ENCODE data around the gene CCDC149.

The CCDC149 gene

GRCh38 chr4:24843096-24843495 is 69.7 kb downstream of the CCDC149 start:
- no peak for DNase-seq (ENCODE audit: low read depth in 1 of 2, low spot score in 1 of 2)
- no peak for TF ChIP-seq JUND (IDR thresholded peaks at IDR 0.05; ENCODE audit: low read depth)
- in situ Hi-C loops (cut with HindIII; ENCODE audit: low pct_unique_long_range_greater_than_20kb, low sequenced_read_pairs): no loop called here

- TF ChIP-seq JUND (IDR thresholded peaks at IDR 0.05; ENCODE audit: low read depth): no peak
- in situ Hi-C loops (cut with HindIII; ENCODE audit: low pct_unique_long_range_greater_than_20kb, low sequenced_read_pairs): no loop called here
- DNase-seq (ENCODE audit: low read depth in 1 of 2, low spot score in 1 of 2): no peak
These were observed 70.5 kb downstream of the CCDC149 start for GRCh38 chr4:24842356-24842755.

- TF ChIP-seq JUND (IDR thresholded peaks at IDR 0.05; ENCODE audit: low read depth): no peak
- DNase-seq (ENCODE audit: low read depth in 1 of 2, low spot score in 1 of 2): no peak
- in situ Hi-C loops (cut with HindIII; ENCODE audit: low pct_unique_long_range_greater_than_20kb, low sequenced_read_pairs): no loop called here
These were observed 71.9 kb downstream of the CCDC149 start for GRCh38 chr4:24840826-24841543.

- no peak for TF ChIP-seq JUND (IDR thresholded peaks at IDR 0.05; ENCODE audit: low read depth)
- DNase-seq (ENCODE audit: low read depth in 1 of 2, low spot score in 1 of 2): no peak
- in situ Hi-C loops (cut with HindIII; ENCODE audit: low pct_unique_long_range_greater_than_20kb, low sequenced_read_pairs): no loop called here
These were observed 72.5 kb downstream of the CCDC149 start for GRCh38 chr4:24840362-24840761.

GRCh38 chr4:24837781-24838180 is 75.1 kb downstream of the CCDC149 start:
- TF ChIP-seq JUND (IDR thresholded peaks at IDR 0.05; ENCODE audit: low read depth): no peak
- in situ Hi-C loops (cut with HindIII; ENCODE audit: low pct_unique_long_range_greater_than_20kb, low sequenced_read_pairs): no loop called here
- no peak for DNase-seq (ENCODE audit: low read depth in 1 of 2, low spot score in 1 of 2)

- in situ Hi-C loops (cut with HindIII; ENCODE audit: low pct_unique_long_range_greater_than_20kb, low sequenced_read_pairs): no loop called here
- no peak for DNase-seq (ENCODE audit: low read depth in 1 of 2, low spot score in 1 of 2)
- no peak for TF ChIP-seq JUND (IDR thresholded peaks at IDR 0.05; ENCODE audit: low read depth)
These were observed 75.5 kb downstream of the CCDC149 start for GRCh38 chr4:24837336-24837735.

GRCh38 chr4:24836661-24837242 is 76.1 kb downstream of the CCDC149 start:
- no peak for TF ChIP-seq JUND (IDR thresholded peaks at IDR 0.05; ENCODE audit: low read depth)
- no peak for DNase-seq (ENCODE audit: low read depth in 1 of 2, low spot score in 1 of 2)
- in situ Hi-C loops (cut with HindIII; ENCODE audit: low pct_unique_long_range_greater_than_20kb, low sequenced_read_pairs): no loop called here

GRCh38 chr4:24835696-24836095 is 77.1 kb downstream of the CCDC149 start:
- no peak for DNase-seq (ENCODE audit: low read depth in 1 of 2, low spot score in 1 of 2)
- TF ChIP-seq JUND (IDR thresholded peaks at IDR 0.05; ENCODE audit: low read depth): no peak
- in situ Hi-C loops (cut with HindIII; ENCODE audit: low pct_unique_long_range_greater_than_20kb, low sequenced_read_pairs): no loop called here

GRCh38 chr4:24831637-24832036 is 81.2 kb downstream of the CCDC149 start:
- in situ Hi-C loops (cut with HindIII; ENCODE audit: low pct_unique_long_range_greater_than_20kb, low sequenced_read_pairs): no loop called here
- DNase-seq (ENCODE audit: low read depth in 1 of 2, low spot score in 1 of 2): no peak
- no peak for TF ChIP-seq JUND (IDR thresholded peaks at IDR 0.05; ENCODE audit: low read depth)

GRCh38 chr4:24824720-24825119 is 88.1 kb downstream of the CCDC149 start:
- in situ Hi-C loops (cut with HindIII; ENCODE audit: low pct_unique_long_range_greater_than_20kb, low sequenced_read_pairs): no loop called here

GRCh38 chr4:24820541-24820940 is 92.3 kb downstream of the CCDC149 start:
- no peak for TF ChIP-seq JUND (IDR thresholded peaks at IDR 0.05; ENCODE audit: low read depth)
- in situ Hi-C loops (cut with HindIII; ENCODE audit: low pct_unique_long_range_greater_than_20kb, low sequenced_read_pairs): no loop called here
- DNase-seq (ENCODE audit: low read depth in 1 of 2, low spot score in 1 of 2): no peak

More at GRCh38 chr4:24824720-24825119, 88.1 kb downstream of the CCDC149 start:
- no peak for DNase-seq (ENCODE audit: low read depth in 1 of 2, low spot score in 1 of 2)
- TF ChIP-seq JUND (IDR thresholded peaks at IDR 0.05; ENCODE audit: low read depth): no peak

GRCh38 chr4:24816797-24817196 is 96.0 kb downstream of the CCDC149 start:
- no peak for TF ChIP-seq JUND (IDR thresholded peaks at IDR 0.05; ENCODE audit: low read depth)
- DNase-seq (ENCODE audit: low read depth in 1 of 2, low spot score in 1 of 2): no peak
- in situ Hi-C loops (cut with HindIII; ENCODE audit: low pct_unique_long_range_greater_than_20kb, low sequenced_read_pairs): no loop called here

GRCh38 chr4:24813732-24814131 is 99.1 kb downstream of the CCDC149 start:
- no peak for DNase-seq (ENCODE audit: low read depth in 1 of 2, low spot score in 1 of 2)
- no peak for TF ChIP-seq JUND (IDR thresholded peaks at IDR 0.05; ENCODE audit: low read depth)
- in situ Hi-C loops (cut with HindIII; ENCODE audit: low pct_unique_long_range_greater_than_20kb, low sequenced_read_pairs): no loop called here
